Neuron (in vitro differentiated cells): ENCODE measurements around the gene AZU1.

Experiments
- H2AFZ ChIP-seq: one replicate; pipeline ENCODE4 v1.6.1; 2013; ENCODE audit warnings: low read depth, mild to moderate bottlenecking, inconsistent platforms, low read length, moderate library complexity
- H3K27me3 ChIP-seq: one replicate; pipeline ENCODE4 v1.6.1; 2013; ENCODE audit warnings: low read length; ENCODE audit not compliant: insufficient read depth
- H3K36me3 ChIP-seq: one replicate; pipeline ENCODE4 v1.6.1; 2013; ENCODE audit warnings: low read length; ENCODE audit not compliant: insufficient read depth
- H3K4me1 ChIP-seq: one replicate; pipeline ENCODE4 v1.6.1; 2013; ENCODE audit warnings: low read length; ENCODE audit not compliant: insufficient read depth
- H3K4me3 ChIP-seq: 2 replicates; pipeline ENCODE4 v1.5.1; 2013; ENCODE audit warnings: mild to moderate bottlenecking, low read length, moderate library complexity
- H3K9me3 ChIP-seq: one replicate; pipeline ENCODE4 v1.6.1; 2013; ENCODE audit warnings: low read length

The AZU1 gene

GRCh38 chr19:791567-792305, 35.9 kb upstream of the AZU1 start:
- Histone ChIP-seq H2AFZ (no peak overlapping the region), H3K9me3 (peaks cover 2% of the 10 kb centered on the region), H3K4me3 (no peak overlapping the region), H3K4me1 (peaks cover 14% of the 10 kb centered on the region), H3K27me3 (no peaks in the 10 kb centered on the region), H3K36me3 (no peaks in the 10 kb centered on the region)

- Histone ChIP-seq H3K9me3 (peaks cover 2% of the 10 kb centered on the region), H3K4me1 (peaks cover 14% of the 10 kb centered on the region), H3K27me3 (no peaks in the 10 kb centered on the region), H3K36me3 (no peaks in the 10 kb centered on the region), H2AFZ (no peak overlapping the region), H3K4me3 (no peak overlapping the region)
Measured at GRCh38 chr19:792306-792885, 35.2 kb upstream of the AZU1 start.

- H3K4me1 ChIP-seq, result peaks cover 13% of the 10 kb centered on the region
- no peaks in the 10 kb centered on the region for H3K36me3 ChIP-seq
- no peak overlapping the region for H2AFZ ChIP-seq
- peaks cover 2% of the 10 kb centered on the region for H3K9me3 ChIP-seq
- no peak overlapping the region for H3K4me3 ChIP-seq
- no peaks in the 10 kb centered on the region for H3K27me3 ChIP-seq
Measured at GRCh38 chr19:793806-794205, 33.8 kb upstream of the AZU1 start.

GRCh38 chr19:795073-795611, 32.5 kb upstream of the AZU1 start:
- H2AFZ ChIP-seq, result no peak overlapping the region
- no peaks in the 10 kb centered on the region for H3K27me3 ChIP-seq
- peaks cover 2% of the 10 kb centered on the region for H3K9me3 ChIP-seq
- H3K4me1 ChIP-seq, result peaks cover 17% of the 10 kb centered on the region
- no peak overlapping the region for H3K4me3 ChIP-seq
- peaks cover 5% of the 10 kb centered on the region for H3K36me3 ChIP-seq

- Histone ChIP-seq H3K27me3 (no peaks in the 10 kb centered on the region), H3K4me1 (peaks cover 25% of the 10 kb centered on the region), H3K4me3 (peak overlapping the region; percentile 71)
Measured at GRCh38 chr19:795691-796581, 31.7 kb upstream of the AZU1 start.

GRCh38 chr19:796692-797527, 30.7 kb upstream of the AZU1 start, which contains the start of gene PTBP1:
Gene PTBP1 (plus strand): TSS chr19:797452. CDS start chr19:797498, 46 bp downstream.
- Histone ChIP-seq H3K36me3 (peaks cover 23% of the 10 kb centered on the region), H3K4me1 (peaks cover 35% of the 10 kb centered on the region), H3K9me3 (peaks cover 2% of the 10 kb centered on the region), H3K4me3 (peak within 1 kb of the TSS; percentile 96), H3K27me3 (no peaks in the 10 kb centered on the region), H2AFZ (peak within 1 kb of the TSS; percentile 73)

More at GRCh38 chr19:795691-796581, 31.7 kb upstream of the AZU1 start:
- peaks cover 13% of the 10 kb centered on the region for H3K36me3 ChIP-seq
- H2AFZ ChIP-seq, result peak overlapping the region; percentile 73
- peaks cover 2% of the 10 kb centered on the region for H3K9me3 ChIP-seq

GRCh38 chr19:797528-798414, 29.9 kb upstream of the AZU1 start:
- no peak overlapping the region for H2AFZ ChIP-seq
- H3K36me3 ChIP-seq, result peaks cover 30% of the 10 kb centered on the region
- peaks cover 2% of the 10 kb centered on the region for H3K9me3 ChIP-seq
- H3K4me1 ChIP-seq, result peaks cover 43% of the 10 kb centered on the region
- H3K4me3 ChIP-seq, result peak overlapping the region; percentile 96
- no peaks in the 10 kb centered on the region for H3K27me3 ChIP-seq

- H3K27me3 ChIP-seq, result no peaks in the 10 kb centered on the region
- peaks cover 38% of the 10 kb centered on the region for H3K36me3 ChIP-seq
Measured at GRCh38 chr19:798415-799075, 29.1 kb upstream of the AZU1 start.

GRCh38 chr19:799076-799881, 28.4 kb upstream of the AZU1 start:
- H3K9me3 ChIP-seq, result no peaks in the 10 kb centered on the region

More at GRCh38 chr19:798415-799075, 29.1 kb upstream of the AZU1 start:
- Histone ChIP-seq H2AFZ (no peak overlapping the region), H3K4me3 (peak overlapping the region; percentile 96), H3K9me3 (peaks cover 2% of the 10 kb centered on the region), H3K4me1 (peaks cover 44% of the 10 kb centered on the region)

GRCh38 chr19:800360-801029, 27.1 kb upstream of the AZU1 start:
- Histone ChIP-seq H3K36me3 (peaks cover 57% of the 10 kb centered on the region), H3K27me3 (no peaks in the 10 kb centered on the region), H3K9me3 (no peaks in the 10 kb centered on the region), H2AFZ (no peak overlapping the region), H3K4me1 (peaks cover 44% of the 10 kb centered on the region), H3K4me3 (no peak overlapping the region)

More at GRCh38 chr19:799076-799881, 28.4 kb upstream of the AZU1 start:
- Histone ChIP-seq H3K4me3 (peak overlapping the region; percentile 96), H3K27me3 (no peaks in the 10 kb centered on the region), H3K4me1 (peaks cover 44% of the 10 kb centered on the region), H3K36me3 (peaks cover 45% of the 10 kb centered on the region), H2AFZ (no peak overlapping the region)
